SU-DHL-6 (cell line): ENCODE data around the gene ANKRD29.

Source experiments
- H2AFZ ChIP-seq: fragments of 200-600 bp; sonication (generic); 2 replicates; pipeline ENCODE4 v1.6.1; 2014; ENCODE audit warnings: low read depth, mild to moderate bottlenecking, moderate library complexity, mixed read lengths, antibody characterized with exemption, low read length; ENCODE audit not compliant: severe bottlenecking
- H3F3A ChIP-seq: fragments of 200-600 bp; shearing (Covaris generic); 2 replicates; pipeline ENCODE4 v1.6.0; 2016; ENCODE audit warnings: antibody characterized with exemption, mild to moderate bottlenecking; ENCODE audit not compliant: insufficient read depth
- H3K27ac ChIP-seq: fragments of 200-600 bp; sonication (generic); 2 replicates; pipeline ENCODE4 v1.5.1; 2016; ENCODE audit warnings: low read depth, mild to moderate bottlenecking, low read length, moderate library complexity, mixed read lengths
- H3K27me3 ChIP-seq: fragments of 200-600 bp; sonication (generic), shearing (Covaris generic); 2 replicates; pipeline ENCODE4 v1.6.0; 2014; ENCODE audit warnings: mild to moderate bottlenecking, low read length
- H3K36me3 ChIP-seq: fragments of 200-600 bp; sonication (generic); 2 replicates; pipeline ENCODE4 v1.6.1; 2014; ENCODE audit warnings: mild to moderate bottlenecking, low read length, mixed read lengths
- H3K4me2 ChIP-seq: fragments of 300-600, 200-600 bp; shearing (Covaris generic), sonication (generic); 2 replicates; pipeline ENCODE4 v1.6.0; 2014; ENCODE audit warnings: low read length, low read depth, mild to moderate bottlenecking; ENCODE audit not compliant: poor library complexity, severe bottlenecking
- H3K4me3 ChIP-seq: fragments of 200-600 bp; sonication (generic); 2 replicates; pipeline ENCODE4 v1.5.1; 2014; ENCODE audit warnings: antibody characterized with exemption, low read length, mild to moderate bottlenecking, mixed read lengths; ENCODE audit not compliant: insufficient read depth, poor library complexity, severe bottlenecking
- H3K79me2 ChIP-seq: fragments of 200-600 bp; sonication (generic); 2 replicates; pipeline ENCODE4 v1.6.1; 2014; ENCODE audit warnings: mild to moderate bottlenecking, low read length, moderate library complexity; ENCODE audit not compliant: insufficient read depth
- H3K9ac ChIP-seq: fragments of 200-600 bp; sonication (generic); 2 replicates; pipeline ENCODE4 v1.7.0; 2014; ENCODE audit warnings: mild to moderate bottlenecking, low read length
- H3K9me2 ChIP-seq: fragments of 200-600 bp; sonication (generic); replicated peaks from 2 replicates; pipeline ENCODE4 v1.6.1; 2014; ENCODE audit warnings: low read length; ENCODE audit not compliant: insufficient read depth
- H3K9me3 ChIP-seq: fragments of 200-600 bp; sonication (generic); 2 replicates; pipeline ENCODE4 v1.6.1; 2014; ENCODE audit warnings: low read length, mixed read lengths; ENCODE audit not compliant: insufficient read depth
- H4K20me1 ChIP-seq: fragments of 200-600 bp; sonication (generic); 2 replicates; pipeline ENCODE4 v1.6.1; 2014; ENCODE audit warnings: low read depth, mild to moderate bottlenecking, antibody characterized with exemption, low read length, moderate library complexity, mixed read lengths
- EZH2phosphoT487 ChIP-seq: fragments of 200-600 bp; sonication (generic), shearing (Covaris generic); conservative IDR thresholded peaks from 2 replicates; pipeline ENCODE4 v1.6.1; 2018; ENCODE audit warnings: mild to moderate bottlenecking, antibody characterized with exemption, low read length, moderate library complexity, mixed read lengths
- TF ChIP-seq, protein P1 (sequence below): fragments of 200-600 bp; sonication (generic); IDR thresholded peaks from one replicate; pipeline ENCODE4 v1.5.1; 2017; ENCODE audit warnings: antibody characterized with exemption, mild to moderate bottlenecking, low read length, moderate library complexity; ENCODE audit not compliant: insufficient read depth, poor library complexity, severe bottlenecking

Gene ANKRD29

DNA sequence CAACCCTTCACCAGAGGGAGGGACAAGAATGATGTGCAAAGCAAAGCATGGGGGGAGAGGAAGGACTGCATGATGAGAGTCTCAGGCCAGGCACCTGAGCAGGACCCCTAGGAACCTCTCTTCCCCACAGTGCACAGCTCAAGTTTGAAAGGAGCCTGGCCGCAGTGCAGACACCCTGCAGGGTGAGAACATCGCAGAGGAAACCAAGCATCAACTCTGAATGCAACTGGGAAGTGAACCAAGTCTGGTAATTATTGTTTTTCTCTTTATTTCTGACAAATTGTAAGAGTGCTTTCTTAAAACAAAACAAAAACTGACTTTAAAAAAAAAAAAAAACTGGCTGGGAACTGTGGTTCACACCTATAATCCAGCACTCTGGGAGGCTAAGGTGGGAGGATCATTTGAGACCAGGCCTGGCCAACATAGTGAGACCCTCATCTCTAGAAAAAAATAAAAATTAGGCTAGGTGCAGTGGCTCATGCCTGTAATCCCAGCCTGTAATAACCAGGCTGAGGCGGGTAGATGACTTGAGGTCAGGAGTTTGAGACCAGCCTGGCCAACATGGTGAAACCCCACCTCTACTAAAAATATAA lies 91.7 kb downstream of the ANKRD29 start:
- Histone ChIP-seq H3K27ac (no peak overlapping the region), H3K27me3 (no peaks in the 10 kb centered on the region), H3K36me3 (peaks cover 37% of the 10 kb centered on the region), H3F3A (no peaks in the 10 kb centered on the region), H3K9me2 (no peaks in the 10 kb centered on the region), H3K79me2 (peaks cover 11% of the 10 kb centered on the region; the same call in 1 of the 2 replicates), H3K9me3 (no peaks in the 10 kb centered on the region), H3K4me2 (no peak overlapping the region), H3K4me3 (no peak overlapping the region), H3K9ac (no peak overlapping the region), H4K20me1 (no peaks in the 10 kb centered on the region), H2AFZ (no peak overlapping the region)
- no peak for TF ChIP-seq EZH2phosphoT487
- TF ChIP-seq, protein P1, sequence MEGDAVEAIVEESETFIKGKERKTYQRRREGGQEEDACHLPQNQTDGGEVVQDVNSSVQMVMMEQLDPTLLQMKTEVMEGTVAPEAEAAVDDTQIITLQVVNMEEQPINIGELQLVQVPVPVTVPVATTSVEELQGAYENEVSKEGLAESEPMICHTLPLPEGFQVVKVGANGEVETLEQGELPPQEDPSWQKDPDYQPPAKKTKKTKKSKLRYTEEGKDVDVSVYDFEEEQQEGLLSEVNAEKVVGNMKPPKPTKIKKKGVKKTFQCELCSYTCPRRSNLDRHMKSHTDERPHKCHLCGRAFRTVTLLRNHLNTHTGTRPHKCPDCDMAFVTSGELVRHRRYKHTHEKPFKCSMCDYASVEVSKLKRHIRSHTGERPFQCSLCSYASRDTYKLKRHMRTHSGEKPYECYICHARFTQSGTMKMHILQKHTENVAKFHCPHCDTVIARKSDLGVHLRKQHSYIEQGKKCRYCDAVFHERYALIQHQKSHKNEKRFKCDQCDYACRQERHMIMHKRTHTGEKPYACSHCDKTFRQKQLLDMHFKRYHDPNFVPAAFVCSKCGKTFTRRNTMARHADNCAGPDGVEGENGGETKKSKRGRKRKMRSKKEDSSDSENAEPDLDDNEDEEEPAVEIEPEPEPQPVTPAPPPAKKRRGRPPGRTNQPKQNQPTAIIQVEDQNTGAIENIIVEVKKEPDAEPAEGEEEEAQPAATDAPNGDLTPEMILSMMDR = no peak

- Histone ChIP-seq H3K4me2 (no peak overlapping the region), H3K27ac (no peak overlapping the region), H3K36me3 (peaks cover 48% of the 10 kb centered on the region), H3K9me2 (no peaks in the 10 kb centered on the region), H4K20me1 (no peaks in the 10 kb centered on the region), H3K27me3 (no peaks in the 10 kb centered on the region), H3K79me2 (peaks cover 11% of the 10 kb centered on the region; the same call in 1 of the 2 replicates), H2AFZ (no peak overlapping the region), H3F3A (no peaks in the 10 kb centered on the region), H3K9ac (no peak overlapping the region), H3K4me3 (no peak overlapping the region), H3K9me3 (no peaks in the 10 kb centered on the region)
- TF ChIP-seq EZH2phosphoT487 = no peak
- TF ChIP-seq, protein P1 = no peak
Observed at GRCh38 chr18:23569299-23570063, 93.2 kb downstream of the ANKRD29 start.

GRCh38 chr18:23568281-23569138 lies 94.2 kb downstream of the ANKRD29 start:
- no peak overlapping the region for H3K9ac ChIP-seq
- no peak overlapping the region for H2AFZ ChIP-seq
- no peaks in the 10 kb centered on the region for H3K27me3 ChIP-seq
- 0 out of 2 replicates have a peak, but pooled peaks cover 5% of the 10 kb centered on the region for H3K79me2 ChIP-seq
- TF ChIP-seq, protein P1 = no peak
- TF ChIP-seq EZH2phosphoT487 = no peak
- no peaks in the 10 kb centered on the region for H3K9me2 ChIP-seq
- no peaks in the 10 kb centered on the region for H3K9me3 ChIP-seq
- peaks cover 50% of the 10 kb centered on the region for H3K36me3 ChIP-seq
- no peaks in the 10 kb centered on the region for H3F3A ChIP-seq
- H3K27ac ChIP-seq = no peak overlapping the region
- H3K4me3 ChIP-seq = no peak overlapping the region
- no peaks in the 10 kb centered on the region for H4K20me1 ChIP-seq
- H3K4me2 ChIP-seq = no peak overlapping the region
